ENCODE data around the gene TBC1D1.

Gene TBC1D1

GRCh38 chr4:37995981-37996775, 105.3 kb downstream of the TBC1D1 start:
- TF ChIP-seq CTCF (conservative IDR thresholded peaks at IDR 0.05; ENCODE audit: low read length) = no peak
- H3K4me3 ChIP-seq (ENCODE audit: low read length) = no peak overlapping the region

DNA sequence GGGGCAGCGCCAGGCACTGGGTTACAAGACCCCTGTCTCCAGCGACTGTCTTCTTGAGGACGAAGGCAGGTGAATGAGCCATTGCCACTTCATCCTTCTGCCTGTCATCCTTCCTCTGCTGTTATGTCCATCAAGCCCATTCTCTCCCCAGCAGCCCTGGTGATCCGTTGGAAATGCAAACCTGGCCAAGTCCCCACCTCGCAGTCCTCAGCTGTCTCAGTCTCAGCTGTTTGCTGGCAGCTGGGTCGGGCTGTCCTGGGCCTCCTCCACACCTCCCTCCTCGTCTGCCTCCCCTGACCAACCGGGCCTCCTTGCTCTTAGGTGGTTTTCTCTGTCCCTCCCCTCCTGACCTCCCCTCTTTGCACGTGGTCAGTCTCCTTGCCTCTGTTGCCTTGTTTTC, 107.3 kb downstream of the TBC1D1 start:
- DNase-seq (ENCODE audit: low read depth) = no peak
- H3K4me3 ChIP-seq (ENCODE audit: low read length) = no peak overlapping the region
- no peak for TF ChIP-seq CTCF (conservative IDR thresholded peaks at IDR 0.05; ENCODE audit: low read length)

More at GRCh38 chr4:37995981-37996775, 105.3 kb downstream of the TBC1D1 start:
- no peak for DNase-seq (ENCODE audit: low read depth)

DNA sequence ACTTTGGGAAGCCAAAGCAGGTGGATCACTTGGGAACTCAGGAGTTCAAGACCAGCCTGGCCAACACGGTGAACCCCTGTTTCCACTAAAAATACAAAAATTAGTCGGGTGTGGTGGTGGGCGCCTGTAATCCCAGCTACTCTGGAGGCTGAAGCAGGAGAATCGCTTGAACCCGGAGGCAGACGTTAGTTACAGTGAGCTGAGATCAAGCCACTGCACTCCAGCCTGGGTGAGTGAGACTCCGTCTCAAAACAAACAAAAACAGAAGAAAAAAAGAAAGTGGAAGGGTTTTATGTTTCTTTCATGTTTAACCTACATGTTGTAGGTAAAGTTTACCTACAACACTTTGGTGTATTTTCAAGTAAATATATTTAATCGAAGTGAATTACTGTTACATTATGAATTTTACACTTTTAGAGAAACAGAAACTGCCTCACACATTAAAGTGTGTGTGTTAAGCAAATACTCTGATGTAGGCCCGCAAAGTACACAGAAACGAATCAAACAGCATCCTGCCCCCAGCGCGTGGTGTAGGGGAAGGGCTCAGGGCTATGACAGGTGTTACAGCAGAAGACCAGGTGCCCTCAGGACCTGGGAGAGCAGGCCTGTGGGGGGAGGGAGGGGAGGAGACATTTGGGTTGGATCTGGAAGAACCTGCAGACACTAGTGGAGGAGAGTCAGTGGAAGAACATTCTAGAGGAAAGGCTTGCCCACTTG, 108.3 kb downstream of the TBC1D1 start:
- H3K4me3 ChIP-seq (ENCODE audit: low read length) = no peak overlapping the region
- no peak for DNase-seq (ENCODE audit: low read depth)
- TF ChIP-seq CTCF (conservative IDR thresholded peaks at IDR 0.05; ENCODE audit: low read length) = no peak

GRCh38 chr4:37999965-38000364, 109.1 kb downstream of the TBC1D1 start:
- no peak for DNase-seq (ENCODE audit: low read depth)
- no peak overlapping the region for H3K4me3 ChIP-seq (ENCODE audit: low read length)
- no peak for TF ChIP-seq CTCF (conservative IDR thresholded peaks at IDR 0.05; ENCODE audit: low read length)

- no peak for DNase-seq (ENCODE audit: low read depth)
- no peak for TF ChIP-seq CTCF (conservative IDR thresholded peaks at IDR 0.05; ENCODE audit: low read length)
- H3K4me3 ChIP-seq (ENCODE audit: low read length) = no peak overlapping the region
Observed at GRCh38 chr4:38001927-38002326, 111.0 kb downstream of the TBC1D1 start.

DNA sequence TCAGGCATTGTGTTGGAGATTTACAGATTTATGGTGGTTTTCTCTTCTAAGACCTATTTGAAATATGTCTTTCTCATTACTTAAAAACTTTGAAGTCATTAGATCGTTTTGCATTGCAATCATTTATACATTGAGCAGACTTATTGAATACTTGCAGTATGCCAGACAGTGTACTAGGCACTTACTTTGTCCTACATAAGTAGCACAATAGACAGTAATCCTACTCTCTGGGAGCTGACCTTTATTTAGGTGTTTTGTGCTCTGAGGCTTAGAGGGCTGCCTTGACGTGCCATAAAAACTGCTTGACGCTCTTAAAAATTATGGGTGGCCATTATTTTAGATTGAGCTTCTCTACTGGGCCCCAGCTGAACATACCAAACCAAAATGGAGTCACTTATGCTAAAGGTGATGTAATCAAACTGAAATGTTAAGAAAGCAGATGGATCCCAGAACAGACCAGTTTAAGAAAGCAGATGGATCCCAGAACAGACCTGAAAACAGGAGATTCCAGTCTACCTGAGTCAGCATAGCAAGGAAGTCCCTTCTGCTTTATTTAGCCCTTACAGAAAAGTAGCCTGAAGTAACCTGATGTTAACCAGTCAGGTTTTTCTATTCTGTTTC, 111.7 kb downstream of the TBC1D1 start:
- TF ChIP-seq CTCF (conservative IDR thresholded peaks at IDR 0.05; ENCODE audit: low read length) = no peak
- no peak overlapping the region for H3K4me3 ChIP-seq (ENCODE audit: low read length)
- DNase-seq (ENCODE audit: low read depth) = peak; percentile 16

All from AG10803 (cell line).